Panc1 (cell line): Measurements from ENCODE around the gene CBL.

ENCODE experiments used
- CTCF ChIP-seq: fragments of 450-650 bp; IDR thresholded peaks from 2 replicates; pipeline ENCODE4 v1.5.1; 2017; ENCODE audit warnings: mild to moderate bottlenecking
- TCF7L2 ChIP-seq: IDR thresholded peaks from 2 replicates; pipeline ENCODE4 v1.6.1; 2011; ENCODE audit warnings: mild to moderate bottlenecking, low read depth, low read length, inconsistent platforms

DNA sequence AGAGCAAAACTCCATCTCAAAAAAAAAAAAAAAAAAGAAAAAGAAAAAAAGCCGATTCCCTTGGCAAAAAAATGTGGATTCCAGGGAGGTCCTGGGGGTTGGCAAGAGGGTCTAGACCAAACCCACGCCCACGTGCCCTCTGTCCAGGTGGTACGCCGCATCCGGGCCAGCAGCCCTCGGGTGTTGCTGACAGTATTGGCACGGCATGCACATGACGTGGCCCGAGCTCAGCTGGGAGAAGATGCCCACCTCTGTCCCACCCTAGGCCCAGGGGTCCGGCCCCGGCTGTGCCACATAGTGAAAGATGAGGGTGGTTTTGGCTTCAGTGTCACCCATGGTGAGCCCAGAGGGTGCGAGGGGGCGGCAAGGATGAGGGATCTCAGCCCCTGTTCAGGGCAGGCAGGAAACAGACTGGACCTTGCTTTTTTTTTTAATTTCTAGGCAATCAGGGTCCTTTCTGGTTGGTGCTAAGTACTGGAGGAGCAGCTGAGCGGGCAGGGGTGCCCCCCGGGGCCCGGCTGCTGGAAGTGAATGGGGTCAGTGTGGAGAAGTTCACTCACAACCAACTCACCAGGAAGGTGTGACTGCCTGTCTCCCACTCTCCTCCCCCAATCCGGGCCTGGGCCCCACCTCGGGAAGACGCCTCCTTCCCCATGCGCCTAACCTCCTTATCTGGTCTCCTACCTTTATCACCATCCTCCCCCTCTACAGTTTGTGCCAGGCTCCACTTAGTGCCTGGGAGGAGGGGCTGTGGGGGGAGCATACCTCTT is 18.8 kb upstream of the CBL start:
- TF ChIP-seq CTCF (no peak), TCF7L2 (no peak)
